Measurements from ENCODE around the gene PEBP1.
"Not testable (repeated sequence)": the region's sequence is repeated elsewhere in the genome, so short reads cannot be mapped to it uniquely, and the experiment has no call there.

PEBP1 gene

DNA sequence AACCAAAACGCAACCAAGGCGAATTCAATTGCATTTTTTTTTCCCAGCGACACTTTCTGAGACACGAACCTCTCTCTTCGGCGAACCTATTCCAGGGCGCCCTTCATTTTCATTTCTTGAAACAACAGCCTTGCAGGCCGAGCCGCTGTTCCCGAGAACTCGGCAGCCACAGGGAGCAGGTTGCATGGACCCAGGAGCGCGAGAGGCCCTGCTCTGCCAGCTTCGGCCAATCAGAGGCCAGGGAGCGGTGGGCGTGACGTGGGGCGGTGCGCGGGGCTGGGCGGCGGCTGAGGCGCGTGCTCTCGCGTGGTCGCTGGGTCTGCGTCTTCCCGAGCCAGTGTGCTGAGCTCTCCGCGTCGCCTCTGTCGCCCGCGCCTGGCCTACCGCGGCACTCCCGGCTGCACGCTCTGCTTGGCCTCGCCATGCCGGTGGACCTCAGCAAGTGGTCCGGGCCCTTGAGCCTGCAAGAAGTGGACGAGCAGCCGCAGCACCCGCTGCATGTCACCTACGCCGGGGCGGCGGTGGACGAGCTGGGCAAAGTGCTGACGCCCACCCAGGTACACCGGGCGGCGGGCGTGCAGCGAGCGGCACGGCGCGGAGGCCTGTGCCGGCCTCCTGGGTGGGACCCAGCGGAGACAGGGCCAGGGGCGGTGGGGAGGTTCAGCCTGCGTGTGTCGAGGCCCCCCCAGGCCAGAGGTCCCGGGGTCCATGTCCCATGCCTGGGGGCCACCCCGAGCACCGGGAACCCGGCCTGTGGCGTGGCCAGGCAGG is at the start of gene PEBP1:
Gene PEBP1, plus strand, starts transcription at position 337 of the 771 bp plus-strand sequence. Its CDS starts 86 bp downstream, at position 423.
- peak; percentile 97 for DNase-seq

DNA sequence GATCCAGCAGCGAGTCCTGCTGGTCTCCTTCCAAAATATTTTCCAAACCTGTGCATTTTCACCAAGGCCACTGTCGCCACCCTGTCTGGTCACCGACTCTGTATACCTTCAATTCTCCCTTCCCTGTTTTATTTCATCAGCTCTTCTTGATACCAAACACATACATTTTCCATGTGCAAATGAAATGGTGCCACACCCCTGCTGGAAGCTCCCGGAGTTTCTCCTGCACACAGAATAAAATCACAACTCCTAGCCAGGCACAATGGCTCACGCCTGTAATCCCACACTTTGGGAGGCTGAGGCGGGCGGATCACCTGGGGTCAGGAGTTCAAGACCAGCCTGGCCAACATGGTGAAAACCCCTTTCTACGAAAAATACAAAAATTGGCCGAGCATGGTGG is 46.1 kb upstream of the PEBP1 start:
- no peak for DNase-seq

DNA sequence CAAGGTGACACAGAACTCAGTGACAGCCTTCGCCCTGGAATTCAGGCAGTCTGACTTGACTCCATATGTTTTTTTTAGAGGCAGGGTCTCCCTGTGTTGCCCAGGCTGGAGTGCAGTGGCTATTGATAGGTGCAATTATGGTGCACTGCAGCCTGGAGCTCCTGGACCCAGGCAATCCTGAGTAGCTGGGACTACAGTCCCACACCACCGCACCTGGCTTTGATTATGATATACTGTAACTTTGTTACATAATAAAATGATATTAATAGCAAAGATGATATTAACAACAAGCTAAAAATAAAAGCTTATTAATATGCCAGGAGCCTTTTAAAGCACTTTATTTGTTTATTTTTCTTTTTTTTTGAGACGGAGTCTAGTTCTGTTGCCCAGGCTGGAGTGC is 41.9 kb upstream of the PEBP1 start:
- DNase-seq, result no peak

DNA sequence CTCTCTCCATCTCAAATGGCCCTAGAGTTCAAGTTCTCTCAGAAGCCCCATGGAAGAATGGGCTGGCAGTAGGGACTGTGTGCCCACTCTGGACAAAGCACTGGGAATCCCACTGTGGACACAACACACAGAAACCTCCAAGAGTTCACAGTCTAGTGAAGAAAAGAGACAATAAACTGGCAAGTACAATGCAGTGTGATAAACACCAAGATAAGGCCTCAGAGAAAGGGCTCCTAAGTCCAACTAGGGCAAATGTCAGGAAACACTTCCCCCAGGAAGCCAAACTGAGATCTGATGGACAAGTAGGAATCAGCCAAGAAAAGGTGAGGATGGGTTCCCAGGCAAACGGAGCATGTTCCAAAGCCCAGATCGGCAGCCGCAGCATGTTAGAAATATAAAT is 37.5 kb upstream of the PEBP1 start:
- no peak for DNase-seq

DNA sequence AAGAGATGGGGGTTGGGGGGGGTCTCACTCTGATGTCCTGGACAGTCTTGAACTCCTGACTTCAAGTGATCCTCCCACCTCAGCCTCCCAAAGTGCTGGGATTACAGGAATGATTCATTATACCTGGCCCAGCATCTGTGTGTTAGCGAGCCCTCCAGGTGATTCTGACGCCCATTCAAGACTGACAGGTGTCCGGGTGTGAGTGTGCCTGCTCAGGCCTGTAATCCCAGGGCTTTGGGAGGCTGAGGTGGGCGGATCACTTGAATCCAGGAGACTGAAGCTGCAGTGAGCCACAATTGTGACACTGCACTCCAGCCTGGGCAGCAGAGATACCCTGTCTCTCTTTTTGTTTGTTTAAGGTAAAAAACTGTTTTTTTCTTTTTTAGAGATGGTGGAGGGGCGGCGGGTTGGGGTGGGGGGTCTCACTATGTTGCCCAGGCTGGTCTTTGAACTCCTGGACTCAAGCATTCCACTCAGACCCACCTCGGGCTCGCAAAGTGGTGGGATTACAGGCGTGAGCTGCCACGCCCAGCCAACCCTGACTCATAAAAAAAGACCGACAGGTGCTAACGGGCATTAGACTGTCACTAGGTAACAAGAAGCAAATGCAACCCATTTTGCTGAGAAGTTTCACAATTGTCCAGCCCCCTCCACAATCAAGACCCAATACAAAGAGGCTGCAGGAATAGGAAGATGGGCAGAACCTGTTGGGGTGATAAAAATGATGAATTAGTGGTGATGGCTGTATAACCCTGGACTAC is 36.8 kb upstream of the PEBP1 start:
- no peak for DNase-seq

DNA sequence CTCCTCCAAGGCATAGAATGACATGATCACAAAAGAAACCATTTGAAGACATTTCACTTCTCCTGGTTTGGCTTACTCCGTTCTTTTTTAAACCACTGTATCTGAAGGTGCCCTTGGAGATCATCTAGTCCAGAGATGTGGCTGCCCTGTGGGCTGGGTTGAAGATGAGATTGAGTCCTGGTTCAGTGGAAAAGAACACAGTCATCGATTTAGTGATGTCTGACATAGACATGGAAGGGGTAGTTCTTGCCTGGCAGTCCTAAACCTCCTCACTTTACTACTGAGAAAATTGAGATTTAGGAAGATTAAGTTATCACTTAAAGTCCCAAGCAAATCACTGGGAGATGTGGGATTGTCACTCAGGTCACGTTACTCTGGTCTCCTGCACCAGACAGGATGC is 34.9 kb upstream of the PEBP1 start:
- no peak for DNase-seq

DNA sequence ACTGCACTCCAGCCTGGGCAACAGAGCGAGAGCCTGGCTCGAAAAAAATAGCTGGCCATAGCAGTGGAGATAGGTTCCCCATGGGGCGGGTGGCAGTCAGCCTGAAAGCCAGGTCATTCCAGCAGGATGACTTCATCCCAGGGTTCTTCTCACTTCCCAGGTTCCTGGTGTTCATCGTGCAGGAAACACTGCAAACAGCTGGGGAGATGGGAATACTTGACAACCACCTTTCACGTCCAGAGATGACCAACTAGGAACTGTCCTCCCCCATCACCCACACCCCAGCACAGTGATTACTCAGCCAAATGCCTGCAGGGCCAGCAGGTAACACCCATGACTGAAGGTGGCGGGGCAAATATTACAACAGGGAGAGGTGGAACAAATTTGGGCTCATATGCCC is 33.9 kb upstream of the PEBP1 start:
- DNase-seq, result no peak

DNA sequence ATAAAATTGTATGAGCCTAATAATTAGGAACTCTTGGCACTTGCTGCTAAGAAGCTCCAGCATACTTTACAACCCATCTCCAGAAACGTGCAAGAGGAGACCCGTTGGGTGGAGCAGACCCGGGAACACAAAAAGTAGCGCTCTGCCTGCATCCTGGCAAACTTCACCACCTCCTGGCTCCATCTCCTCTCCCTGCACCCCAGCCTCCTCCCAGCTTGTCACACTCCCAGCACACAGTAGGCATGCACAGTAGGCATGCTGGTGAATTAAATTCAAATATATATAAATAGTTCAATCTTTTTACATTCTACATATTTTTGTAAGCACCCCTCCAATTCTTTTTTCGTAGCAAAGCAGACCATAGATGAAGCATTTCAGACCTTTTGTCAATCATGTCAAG is 33.3 kb upstream of the PEBP1 start:
- DNase-seq, result no peak

DNA sequence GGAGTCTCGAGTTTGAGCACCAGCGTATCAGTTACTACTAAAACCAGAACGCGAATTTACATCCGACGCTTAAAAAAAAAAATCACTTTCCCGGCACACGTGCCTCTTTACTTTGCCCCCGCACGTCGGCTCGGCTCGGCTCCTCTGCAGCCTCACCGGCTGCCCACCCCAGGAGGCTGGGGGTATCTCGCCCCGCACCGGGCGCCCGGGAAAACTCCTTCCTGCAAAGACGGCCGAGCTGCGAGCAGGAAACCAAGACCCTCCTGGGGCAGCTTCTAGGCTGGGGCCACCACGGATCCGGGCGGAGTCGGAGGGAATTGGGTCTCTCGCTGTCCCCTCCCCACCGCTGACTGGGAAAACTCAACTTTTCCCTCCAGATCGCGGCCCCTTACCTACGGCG is 32.7 kb upstream of the PEBP1 start:
- no peak for DNase-seq

DNA sequence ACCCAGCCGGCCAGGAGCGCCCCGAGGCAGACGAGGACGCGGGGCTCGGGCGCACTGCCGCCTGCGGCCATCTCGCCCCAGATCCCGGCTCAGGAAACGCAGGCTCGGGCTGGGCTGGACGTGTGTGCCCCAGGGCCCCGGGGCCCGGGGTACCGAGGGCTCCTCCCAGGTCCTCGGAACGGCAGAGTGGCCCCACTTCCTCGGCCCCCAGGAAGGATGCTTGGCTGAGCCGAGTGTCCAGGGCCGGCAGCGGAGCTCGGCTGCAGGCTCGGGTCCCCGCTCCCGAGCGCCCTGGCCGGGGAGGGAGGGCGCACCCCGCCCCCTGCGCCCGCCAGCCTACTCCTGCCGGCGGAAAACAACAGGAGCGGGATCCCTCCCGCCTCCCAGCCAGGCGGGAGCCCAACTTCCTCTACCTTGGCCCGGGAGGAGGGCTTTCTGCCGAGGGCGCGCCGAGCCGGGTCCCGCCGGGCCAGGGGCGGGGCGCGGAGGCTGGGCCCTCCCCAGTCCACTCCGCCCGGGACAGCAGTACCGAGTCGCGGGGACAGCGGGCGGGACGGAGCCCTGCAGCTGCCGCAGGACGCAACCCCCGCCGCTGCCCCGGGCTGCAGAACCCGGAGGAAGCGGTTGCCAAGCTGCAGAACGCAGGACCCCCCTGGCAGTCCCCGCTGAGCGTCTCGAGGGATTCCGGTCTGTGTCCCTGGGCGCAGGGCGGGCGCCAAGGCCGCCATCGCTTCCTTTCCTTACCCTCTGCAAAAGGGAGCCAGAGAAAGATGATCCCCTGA is 32.1 kb upstream of the PEBP1 start, which contains the start of gene VSIG10:
Gene VSIG10, minus strand, starts transcription at position 411 of the 782 bp plus-strand sequence. Its CDS starts 340 bp downstream, at position 71.
- DNase-seq, result peak; percentile 38

DNA sequence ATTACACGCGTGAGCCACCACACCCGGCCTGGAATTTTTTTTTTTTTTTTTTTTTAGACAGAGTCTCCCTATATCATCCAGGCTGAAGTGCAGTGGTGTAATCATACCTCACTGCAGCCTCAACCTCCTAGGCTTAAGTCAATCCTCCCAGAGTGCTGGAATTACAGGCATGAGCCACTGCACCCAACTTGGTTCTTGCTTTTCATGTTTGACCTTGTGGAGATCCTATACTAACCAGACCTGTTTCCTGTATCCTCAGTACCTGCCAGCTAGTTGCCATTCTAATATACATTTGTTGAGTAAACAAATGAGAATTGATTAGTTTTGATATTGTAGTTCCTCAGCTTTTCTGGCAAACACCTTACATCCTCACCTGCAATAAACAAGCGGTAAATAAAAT is 28.9 kb upstream of the PEBP1 start:
- DNase-seq, result no peak

DNA sequence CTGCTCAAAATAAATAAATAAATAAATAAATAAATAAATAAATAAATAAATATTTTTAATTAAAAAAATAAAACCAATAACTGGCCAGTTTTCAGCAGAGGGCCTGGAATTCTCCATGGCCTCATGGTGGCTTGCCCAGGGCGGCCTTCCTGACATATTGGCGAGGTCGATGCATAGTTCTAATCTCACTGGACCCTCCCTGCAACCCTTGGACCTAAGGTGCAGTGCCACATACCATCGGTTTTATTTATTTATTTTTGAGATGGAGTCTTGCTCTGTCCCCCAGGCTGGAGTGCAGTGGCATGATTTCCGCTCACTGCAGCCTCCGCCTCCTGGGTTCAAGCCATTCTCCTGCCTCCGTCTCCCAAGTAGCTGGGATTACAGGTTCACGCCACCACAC is 28.2 kb upstream of the PEBP1 start:
- DNase-seq, result no peak

DNA sequence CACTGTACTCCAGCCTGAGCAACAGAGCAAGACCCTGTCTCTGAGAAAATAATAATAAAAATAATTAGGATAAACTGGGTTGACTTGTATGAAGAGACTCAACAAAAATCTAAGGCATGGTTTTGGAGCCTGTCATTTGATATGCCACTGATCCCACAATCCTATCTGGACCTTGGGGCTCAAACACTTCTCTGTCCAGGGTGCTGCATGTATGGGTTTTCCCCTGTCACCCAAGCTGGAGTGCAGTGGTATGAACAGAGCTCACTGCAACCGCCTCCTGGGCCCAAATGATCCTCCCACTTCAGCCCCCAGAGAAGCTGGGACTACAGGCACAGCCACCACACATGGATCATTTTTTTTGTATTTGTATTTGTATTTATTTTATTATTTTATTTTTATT is 26.8 kb upstream of the PEBP1 start:
- DNase-seq, result no peak

DNA sequence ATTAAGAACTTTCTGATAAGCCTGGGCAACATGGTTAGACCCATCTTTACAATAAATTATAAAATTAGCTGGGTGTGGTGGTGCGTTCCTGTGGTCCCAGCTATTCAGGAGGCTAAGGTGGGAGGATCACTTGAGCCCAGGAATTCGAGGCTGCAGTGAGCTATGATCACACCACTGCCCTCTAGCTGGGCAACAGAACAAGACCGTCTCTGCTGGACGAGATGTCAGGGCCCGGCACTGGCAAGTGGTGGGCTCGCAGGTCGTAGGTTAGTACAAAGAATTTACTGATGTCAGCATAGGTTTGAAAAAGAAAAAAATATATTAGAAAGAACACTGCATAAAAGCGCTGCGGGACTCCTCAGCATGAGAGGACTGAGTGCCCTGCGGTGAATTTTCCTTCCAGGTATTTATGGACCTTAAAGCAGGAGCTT is 16.5 kb upstream of the PEBP1 start:
- DNase-seq, result no peak

DNA sequence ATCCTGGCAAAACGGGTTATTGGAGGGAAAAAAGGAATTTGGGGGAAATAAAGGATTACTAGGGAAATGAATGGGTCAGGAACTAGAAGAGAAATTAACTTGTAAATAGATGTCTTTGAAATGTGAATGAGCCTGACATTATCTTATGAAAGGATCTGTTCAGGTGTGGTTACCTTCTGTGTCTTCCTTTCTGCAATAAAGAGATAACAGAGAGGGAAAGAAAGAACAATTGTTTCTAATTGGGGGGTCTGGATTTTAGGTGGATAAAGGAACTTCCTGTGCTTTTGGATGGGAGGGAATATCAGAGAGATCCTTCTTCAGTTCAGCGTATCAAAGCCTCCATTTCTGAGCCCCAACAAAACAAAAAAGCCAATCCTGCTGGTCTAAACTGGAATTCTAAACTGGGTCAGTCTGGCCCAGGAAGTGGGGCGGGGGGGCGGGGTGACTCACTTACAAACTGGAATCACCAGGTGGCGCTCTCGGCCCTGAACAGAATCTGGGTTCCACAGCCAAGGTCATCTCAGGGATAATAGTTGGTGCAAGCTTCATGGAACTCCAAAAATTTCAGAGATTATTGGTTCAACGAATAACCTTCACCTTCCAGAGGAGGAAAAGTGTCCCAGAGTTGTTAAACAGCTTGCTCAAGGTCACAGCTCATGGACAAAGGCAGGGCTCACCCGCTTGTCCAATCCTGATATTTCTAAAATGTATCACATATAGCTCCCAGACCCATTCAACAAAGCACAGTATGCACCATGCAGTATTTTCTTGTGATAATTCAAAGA is 15.2 kb upstream of the PEBP1 start:
- peak; percentile 81 for DNase-seq

DNA sequence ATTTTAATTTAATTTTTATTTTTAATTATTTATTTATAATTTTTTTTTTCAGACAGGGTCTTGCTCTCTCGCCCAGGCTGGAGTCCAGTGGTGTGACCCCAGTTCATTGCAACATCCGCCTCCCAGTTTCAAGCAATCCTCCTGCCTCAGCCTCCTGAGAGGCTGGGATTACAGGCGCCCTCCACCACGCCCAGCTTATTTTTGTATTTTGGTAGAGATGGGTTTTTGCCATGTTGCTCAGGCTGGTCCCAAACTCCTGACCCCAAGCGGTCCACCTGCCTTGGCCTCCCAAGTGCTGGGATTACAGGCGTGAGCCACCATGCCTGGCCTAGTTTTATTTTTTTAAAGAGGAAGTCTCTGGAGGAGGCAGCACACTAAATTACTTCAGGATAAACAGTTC is 13.7 kb upstream of the PEBP1 start:
- no peak for DNase-seq

DNA sequence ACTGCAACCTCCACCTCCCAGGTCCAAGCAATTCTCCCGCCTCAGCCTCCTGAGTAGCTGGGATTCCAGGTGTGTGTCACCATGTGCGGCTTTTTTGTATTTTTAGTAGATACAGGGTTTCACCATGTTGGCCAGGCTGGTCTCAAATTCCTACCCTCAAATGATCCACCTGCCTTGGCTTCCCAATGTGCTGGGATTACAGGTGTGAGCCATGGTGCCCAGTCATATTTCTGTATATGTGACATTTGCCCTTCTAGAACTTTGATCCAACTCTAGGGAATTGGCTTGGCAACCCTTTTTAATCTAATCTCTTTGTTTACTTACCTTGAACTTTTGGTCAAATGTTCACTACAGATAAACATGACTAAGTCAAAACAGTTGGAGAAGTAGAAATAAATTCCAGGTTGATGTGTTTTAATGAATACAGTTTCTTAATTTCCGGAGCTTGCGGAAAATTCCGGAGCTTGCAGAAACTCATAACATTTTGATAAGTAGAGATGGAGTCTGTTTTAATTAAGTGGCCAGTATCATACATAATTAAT is 11.5 kb upstream of the PEBP1 start:
- DNase-seq, result no peak

DNA sequence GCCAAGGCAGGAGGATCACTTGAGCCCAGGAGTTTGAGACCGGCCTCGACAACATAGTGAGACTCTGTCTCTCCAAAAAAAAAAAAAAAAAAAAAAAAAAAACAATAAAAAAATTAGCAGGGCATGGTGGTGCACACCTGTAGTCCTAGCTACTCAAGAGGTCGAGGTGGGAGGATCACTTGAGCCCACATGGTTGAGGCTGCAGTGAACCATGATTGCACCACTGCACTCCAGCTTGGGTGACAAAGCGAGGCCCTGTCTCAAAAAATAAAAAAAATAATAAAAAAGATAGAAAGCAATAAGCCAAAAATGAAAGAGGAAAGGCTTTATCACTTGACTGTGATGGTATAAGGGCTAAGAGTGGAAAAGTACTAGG is 10.2 kb upstream of the PEBP1 start:
- DNase-seq, result no peak

DNA sequence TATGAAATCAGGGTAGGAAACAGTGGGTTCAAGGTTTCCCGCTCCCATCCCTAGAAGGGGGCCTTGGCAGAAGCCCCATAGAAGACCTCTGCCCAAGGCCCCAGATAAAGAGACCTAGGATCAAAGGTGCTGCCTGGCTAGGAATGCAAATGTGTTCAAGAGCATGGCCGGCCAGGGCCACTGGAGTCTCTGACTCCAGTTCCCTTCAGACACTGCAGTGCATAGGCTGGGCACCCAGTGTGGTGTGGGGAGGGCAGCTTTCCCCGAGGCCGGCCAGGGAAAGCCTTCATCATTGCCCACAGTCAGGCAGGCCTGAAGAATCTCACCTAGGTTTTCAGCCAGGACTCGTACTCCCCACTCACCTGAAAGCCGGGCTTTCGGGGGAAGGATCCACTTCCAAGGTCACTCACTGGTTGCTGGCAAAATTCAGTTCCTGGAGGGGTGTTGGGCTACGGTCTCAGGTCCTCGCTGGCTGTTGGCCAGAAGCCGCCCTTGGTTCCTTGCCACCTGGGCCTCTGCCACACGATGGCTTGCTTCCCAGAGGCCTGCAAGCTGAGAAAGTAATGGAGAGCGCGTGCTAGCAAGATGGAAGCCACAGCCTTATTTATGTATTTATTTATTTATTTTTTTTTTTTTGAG is 9.7 kb upstream of the PEBP1 start:
- DNase-seq, result no peak

DNA sequence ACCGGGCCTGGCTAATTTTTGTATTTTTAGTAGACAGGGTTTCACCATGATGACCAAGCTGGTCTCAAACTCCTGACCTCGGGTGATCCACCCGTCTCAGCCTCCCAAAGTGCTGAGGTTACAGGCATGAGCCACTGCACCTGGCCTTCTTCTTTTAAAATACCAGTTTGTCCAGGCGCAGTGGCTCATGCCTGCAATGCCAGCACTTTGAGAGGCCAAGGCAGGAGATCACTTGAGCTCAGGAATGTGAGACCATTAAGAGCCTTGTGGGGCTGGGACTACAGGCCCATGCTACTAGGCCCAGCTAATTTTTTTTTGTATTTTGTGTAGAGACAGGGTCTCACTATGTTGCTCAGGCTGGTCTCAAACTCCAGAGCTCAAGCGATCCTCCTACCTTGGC is 8.1 kb upstream of the PEBP1 start:
- DNase-seq, result no peak

DNA sequence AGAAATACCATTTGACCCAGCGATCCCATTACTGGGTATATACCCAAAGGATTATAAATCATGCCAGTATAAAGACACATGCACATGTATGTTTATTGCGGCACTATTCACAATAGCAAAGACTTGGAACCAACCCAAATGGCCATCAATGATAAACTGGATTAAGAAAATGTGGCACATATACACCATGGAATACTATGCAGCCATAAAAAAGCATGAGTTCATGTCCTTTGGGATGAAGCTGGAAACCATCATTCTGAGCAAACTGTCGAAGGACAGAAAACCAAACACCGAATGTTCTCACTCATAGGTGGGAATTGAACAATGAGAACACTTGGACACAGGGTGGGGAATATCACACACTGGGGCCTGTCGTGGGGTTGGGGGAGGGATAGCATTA is 6.5 kb upstream of the PEBP1 start:
- not testable (repeated sequence) for DNase-seq

DNA sequence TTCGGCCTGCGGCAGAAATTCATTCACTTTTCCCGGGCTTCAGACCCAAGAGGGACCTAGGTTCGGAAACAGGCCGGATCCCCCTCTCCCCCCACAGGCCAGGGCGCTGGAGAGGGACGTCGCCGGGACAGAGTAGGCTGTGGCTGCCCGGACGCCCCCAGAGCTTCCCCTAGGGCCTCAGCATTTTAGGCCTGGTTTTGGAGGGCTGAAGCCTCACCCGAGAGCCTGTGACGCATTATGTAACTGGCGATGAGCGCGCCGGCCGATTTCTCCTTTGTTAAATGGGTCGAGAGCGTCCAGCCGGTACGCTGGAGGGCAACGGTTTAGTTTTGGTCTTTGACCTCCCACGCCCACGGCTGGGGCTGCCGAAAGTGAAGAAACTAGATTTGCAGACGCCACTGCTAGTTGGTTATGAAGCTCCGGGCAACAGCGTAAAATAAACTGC is 657 bp downstream of the PEBP1 start:
- DNase-seq, result peak; percentile 65

All from stimulated activated CD8-positive, alpha-beta memory T cell treated with anti-CD3 and anti-CD28 coated beads, Interleukin-4, amount 100 ng/mL, for 48 hours (primary cell).